Vagina (tissue), 2 donors: Measurements from ENCODE around the gene EXOC8. TPM values are rescaled to one million over a fixed set of nuclear protein-coding genes. Genes with fewer than 3 reads are reported as not detected.
"Not testable (repeated sequence)": the region's sequence is repeated elsewhere in the genome, so short reads cannot be mapped to it uniquely, and the experiment has no call there.

Source experiments
- DNase-seq, 2 donors: peaks; one replicate each; pipeline ENCODE4 v3.0.0-alpha.2; 2017; ENCODE audit errors: extremely low spot score in 2 of 2
- H3K27ac ChIP-seq: fragments of 200-600 bp; sonication (generic); one replicate; pipeline ENCODE4 v1.5.1; 2019
- H3K27me3 ChIP-seq: fragments of 200-600 bp; sonication (generic); one replicate; pipeline ENCODE4 v1.5.1; 2019
- H3K36me3 ChIP-seq, 2 donors: fragments of 200-600 bp; sonication (generic); one replicate each; pipeline ENCODE4 v1.5.1; 2017 to 2019
- H3K4me1 ChIP-seq: fragments of 200-600 bp; sonication (generic); one replicate; pipeline ENCODE4 v1.5.1; 2019
- H3K4me3 ChIP-seq, 2 donors: fragments of 200-600 bp; sonication (generic); 1 replicate in 1 of 2; 2 replicates in 1 of 2; pipeline ENCODE4 v1.5.1; 2016 to 2019
- H3K9me3 ChIP-seq: fragments of 200-600 bp; sonication (generic); one replicate; pipeline ENCODE4 v1.5.1; 2019
- CTCF ChIP-seq, 3 experiments: fragments of 450-650 bp in 2 of 3; fragments of 200-600 bp in 1 of 3; sonication (generic) in 1 of 3; IDR thresholded peaks; one replicate each; pipeline ENCODE4 v1.5.1; 2017 to 2019; ENCODE audit warnings: antibody characterized with exemption in 3 of 3, mild to moderate bottlenecking in 2 of 3, moderate library complexity in 2 of 3
- POLR2A ChIP-seq, 2 donors: fragments of 450-650 bp; IDR thresholded peaks; one replicate each; pipeline ENCODE4 v1.6.1; 2017; ENCODE audit warnings: antibody characterized with exemption in 2 of 2, mild to moderate bottlenecking in 2 of 2, moderate library complexity in 2 of 2
- POLR2AphosphoS5 ChIP-seq, 2 donors: sonication (generic); formaldehyde crosslinking; IDR thresholded peaks; one replicate each; pipeline ENCODE4 v1.9.0; 2017; ENCODE audit warnings: antibody characterized with exemption in 2 of 2, mild to moderate bottlenecking in 2 of 2, low read depth in 1 of 2; ENCODE audit not compliant: insufficient read depth in 1 of 2
- intact Hi-C: fragments of 100-400 bp; cut with DNase I; formaldehyde crosslinking; loops from one replicate; pipeline ENCODE4 v1.15.1; 2023
- total RNA-seq: library from RNA; depleted of rRNA; stranded (reverse); fragments of >200 nt; gene quantifications from one replicate; pipeline ENCODE4 v1.2.3, GENCODE V29; 2016

Gene EXOC8
- total RNA-seq, 1 donor from 2014 or later: 11.5 TPM

- H3K9me3 ChIP-seq: no peaks in the 10 kb centered on the region
- H3K4me3 ChIP-seq: no peak overlapping the region
- no peak overlapping the region for H3K27ac ChIP-seq
- intact Hi-C loops: loop anchor here (5.0 to 10.0 kb wide), 2 partner anchors 70 to 233 kb away; partner anchors contain the start of gene EGLN1
- TF ChIP-seq POLR2AphosphoS5 (IDR thresholded peaks at IDR 0.05; ENCODE audit: insufficient read depth in 1 of 2, low read depth in 1 of 2) (no peak), POLR2A (IDR thresholded peaks at IDR 0.05) (no peak), CTCF (IDR thresholded peaks at IDR 0.05) (no peak)
- peaks cover 5% of the 10 kb centered on the region for H3K4me1 ChIP-seq
- no peak for DNase-seq
- H3K27me3 ChIP-seq: no peaks in the 10 kb centered on the region
- H3K36me3 ChIP-seq: peaks cover 0 to 22% of the 10 kb centered on the region in 2 donors
These were observed 16.8 kb upstream of the EXOC8 start for GRCh38 chr1:231354330-231355020.

GRCh38 chr1:231353086-231353485 lies 15.4 kb upstream of the EXOC8 start:
- DNase-seq: no peak
- no peak for TF ChIP-seq POLR2AphosphoS5 (IDR thresholded peaks at IDR 0.05; ENCODE audit: insufficient read depth in 1 of 2, low read depth in 1 of 2)
- TF ChIP-seq CTCF (IDR thresholded peaks at IDR 0.05): no peak
- no peak for TF ChIP-seq POLR2A (IDR thresholded peaks at IDR 0.05)
- no peaks in the 10 kb centered on the region for H3K9me3 ChIP-seq
- no peak overlapping the region for H3K4me3 ChIP-seq
- no peak overlapping the region for H3K27ac ChIP-seq
- H3K27me3 ChIP-seq: no peaks in the 10 kb centered on the region
- H3K36me3 ChIP-seq: peaks cover 0 to 28% of the 10 kb centered on the region in 2 donors
- peaks cover 3% of the 10 kb centered on the region for H3K4me1 ChIP-seq
- intact Hi-C loops: loop anchor here (10.0 kb wide), 1 partner anchor 72 kb away; the partner anchor contains the start of gene EGLN1

- intact Hi-C loops: loop anchor here (10.0 kb wide), 1 partner anchor 73 kb away; the partner anchor contains the start of gene EGLN1
- TF ChIP-seq POLR2AphosphoS5 (IDR thresholded peaks at IDR 0.05; ENCODE audit: insufficient read depth in 1 of 2, low read depth in 1 of 2) (no peak), POLR2A (IDR thresholded peaks at IDR 0.05) (no peak), CTCF (IDR thresholded peaks at IDR 0.05) (no peak)
- Histone ChIP-seq H3K9me3 (no peaks in the 10 kb centered on the region), H3K4me1 (no peaks in the 10 kb centered on the region), H3K27ac (no peak overlapping the region), H3K27me3 (no peaks in the 10 kb centered on the region), H3K36me3 (peaks cover 0 to 32% of the 10 kb centered on the region in 2 donors), H3K4me3 (no peak overlapping the region)
- DNase-seq: no peak
These were observed 14.2 kb upstream of the EXOC8 start for GRCh38 chr1:231351816-231352215.

DNA sequence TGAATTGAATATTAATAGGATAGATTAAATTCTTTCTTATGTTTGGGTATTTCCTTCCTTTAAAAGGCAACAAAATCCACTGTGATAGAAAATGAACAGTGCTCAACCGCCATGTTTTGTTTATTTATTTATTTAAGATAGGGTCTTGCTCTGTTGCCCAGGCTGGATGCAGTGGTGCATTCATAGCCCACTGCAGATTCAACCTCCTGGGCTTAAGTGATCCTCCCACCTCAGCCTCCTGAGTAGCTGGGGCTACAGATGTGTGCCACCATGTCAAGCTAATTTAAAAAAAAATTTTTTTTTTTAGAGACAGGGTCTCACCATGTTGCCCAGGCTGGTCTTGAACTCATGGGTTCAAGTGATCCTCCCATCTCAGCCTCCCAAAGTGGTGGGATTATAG lies 11.2 kb upstream of the EXOC8 start:
- DNase-seq, H3K27ac ChIP-seq, H3K4me1 ChIP-seq, H3K4me3 ChIP-seq, H3K9me3 ChIP-seq, H3K27me3 ChIP-seq: not testable (repeated sequence)
- intact Hi-C loops: loop anchor here (5.0 kb wide), 2 partner anchors 253 to 547 kb away; no protein-coding TSS in a partner anchor
- H3K36me3 ChIP-seq: peaks cover 0 to 29% of the 10 kb centered on the region in 2 donors

- H3K27ac ChIP-seq: no peak overlapping the region
- peaks cover 0 to 29% of the 10 kb centered on the region in 2 donors for H3K36me3 ChIP-seq
- TF ChIP-seq POLR2AphosphoS5 (IDR thresholded peaks at IDR 0.05; ENCODE audit: insufficient read depth in 1 of 2, low read depth in 1 of 2) (no peak), POLR2A (IDR thresholded peaks at IDR 0.05) (no peak), CTCF (IDR thresholded peaks at IDR 0.05) (no peak)
These were observed 10.8 kb upstream of the EXOC8 start for GRCh38 chr1:231348442-231348841.

More at GRCh38 chr1:231348442-231348841, 10.8 kb upstream of the EXOC8 start:
- Histone ChIP-seq H3K27me3 (no peaks in the 10 kb centered on the region), H3K4me3 (no peak overlapping the region), H3K9me3 (no peaks in the 10 kb centered on the region), H3K4me1 (no peaks in the 10 kb centered on the region)
- DNase-seq: no peak
- intact Hi-C loops: loop anchor here (5.0 kb wide), 2 partner anchors 254 to 546 kb away; no protein-coding TSS in a partner anchor
